HL-60 (cell line): Measurements from ENCODE around the gene ATP11A.

Experiments
- GABPA ChIP-seq: IDR thresholded peaks from 2 replicates; pipeline ENCODE4 v1.6.1; 2012; ENCODE audit warnings: low read depth
- POLR2AphosphoS5 ChIP-seq: IDR thresholded peaks from 2 replicates; pipeline ENCODE4 v1.6.1; 2012; ENCODE audit warnings: low read depth
- TF ChIP-seq, protein P1 (sequence below): IDR thresholded peaks from one replicate; pipeline ENCODE4 v1.5.1; 2011; ENCODE audit warnings: low read length, control low read depth, inconsistent platforms; ENCODE audit not compliant: insufficient read depth
- TF ChIP-seq, protein P2 (sequence below): IDR thresholded peaks from 2 replicates; pipeline ENCODE4 v1.6.1; 2012; ENCODE audit warnings: low read depth; ENCODE audit not compliant: insufficient replicate concordance

DNA sequence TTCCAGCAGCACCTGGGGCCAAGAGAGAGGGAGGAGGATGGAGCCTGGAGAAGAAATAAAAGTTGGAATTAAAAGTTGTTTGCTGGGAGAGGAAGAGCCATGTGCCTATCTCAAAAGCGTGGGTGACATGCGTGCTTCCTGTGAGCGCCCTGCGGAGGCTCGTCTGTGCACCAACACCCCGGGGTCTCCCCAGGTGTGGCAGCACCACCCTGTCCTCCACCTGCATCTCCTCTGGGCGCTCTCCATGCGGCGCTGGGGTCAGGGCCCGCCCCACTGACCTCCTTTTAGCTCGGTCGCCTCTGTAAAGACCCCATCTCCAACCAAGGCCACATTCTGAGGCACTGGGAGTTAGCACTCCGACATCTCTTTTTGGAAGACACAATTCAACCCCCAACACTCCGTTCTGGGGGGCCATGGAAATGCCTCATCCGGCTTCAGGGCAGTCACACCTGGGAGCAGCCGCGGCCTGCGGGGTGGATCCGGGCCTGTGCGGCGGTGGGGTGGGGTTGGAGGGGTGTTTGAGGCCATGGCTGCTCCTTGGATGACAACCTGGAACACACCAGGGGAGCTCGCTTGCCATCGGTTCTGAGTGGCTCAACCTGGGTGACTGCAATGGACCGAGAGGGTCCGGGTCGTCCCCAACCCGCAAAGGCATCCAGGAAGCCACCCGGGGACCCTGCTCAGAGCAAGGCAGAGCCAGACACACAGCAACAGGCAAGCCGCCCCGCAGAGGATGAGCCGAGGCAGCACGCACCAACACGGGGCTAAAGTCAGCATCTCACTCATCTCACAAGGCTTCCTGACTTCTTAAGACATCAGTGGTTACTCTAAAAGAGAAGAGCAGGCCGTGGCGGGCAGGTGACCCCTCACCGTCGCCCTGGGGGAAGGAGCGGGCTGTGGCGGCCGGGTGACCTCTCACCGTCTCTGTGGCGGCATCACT is 199.8 kb downstream of the ATP11A start:
- TF ChIP-seq, protein P1, sequence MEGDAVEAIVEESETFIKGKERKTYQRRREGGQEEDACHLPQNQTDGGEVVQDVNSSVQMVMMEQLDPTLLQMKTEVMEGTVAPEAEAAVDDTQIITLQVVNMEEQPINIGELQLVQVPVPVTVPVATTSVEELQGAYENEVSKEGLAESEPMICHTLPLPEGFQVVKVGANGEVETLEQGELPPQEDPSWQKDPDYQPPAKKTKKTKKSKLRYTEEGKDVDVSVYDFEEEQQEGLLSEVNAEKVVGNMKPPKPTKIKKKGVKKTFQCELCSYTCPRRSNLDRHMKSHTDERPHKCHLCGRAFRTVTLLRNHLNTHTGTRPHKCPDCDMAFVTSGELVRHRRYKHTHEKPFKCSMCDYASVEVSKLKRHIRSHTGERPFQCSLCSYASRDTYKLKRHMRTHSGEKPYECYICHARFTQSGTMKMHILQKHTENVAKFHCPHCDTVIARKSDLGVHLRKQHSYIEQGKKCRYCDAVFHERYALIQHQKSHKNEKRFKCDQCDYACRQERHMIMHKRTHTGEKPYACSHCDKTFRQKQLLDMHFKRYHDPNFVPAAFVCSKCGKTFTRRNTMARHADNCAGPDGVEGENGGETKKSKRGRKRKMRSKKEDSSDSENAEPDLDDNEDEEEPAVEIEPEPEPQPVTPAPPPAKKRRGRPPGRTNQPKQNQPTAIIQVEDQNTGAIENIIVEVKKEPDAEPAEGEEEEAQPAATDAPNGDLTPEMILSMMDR: no peak
- TF ChIP-seq GABPA: no peak
- no peak for TF ChIP-seq POLR2AphosphoS5
- TF ChIP-seq, protein P2, sequence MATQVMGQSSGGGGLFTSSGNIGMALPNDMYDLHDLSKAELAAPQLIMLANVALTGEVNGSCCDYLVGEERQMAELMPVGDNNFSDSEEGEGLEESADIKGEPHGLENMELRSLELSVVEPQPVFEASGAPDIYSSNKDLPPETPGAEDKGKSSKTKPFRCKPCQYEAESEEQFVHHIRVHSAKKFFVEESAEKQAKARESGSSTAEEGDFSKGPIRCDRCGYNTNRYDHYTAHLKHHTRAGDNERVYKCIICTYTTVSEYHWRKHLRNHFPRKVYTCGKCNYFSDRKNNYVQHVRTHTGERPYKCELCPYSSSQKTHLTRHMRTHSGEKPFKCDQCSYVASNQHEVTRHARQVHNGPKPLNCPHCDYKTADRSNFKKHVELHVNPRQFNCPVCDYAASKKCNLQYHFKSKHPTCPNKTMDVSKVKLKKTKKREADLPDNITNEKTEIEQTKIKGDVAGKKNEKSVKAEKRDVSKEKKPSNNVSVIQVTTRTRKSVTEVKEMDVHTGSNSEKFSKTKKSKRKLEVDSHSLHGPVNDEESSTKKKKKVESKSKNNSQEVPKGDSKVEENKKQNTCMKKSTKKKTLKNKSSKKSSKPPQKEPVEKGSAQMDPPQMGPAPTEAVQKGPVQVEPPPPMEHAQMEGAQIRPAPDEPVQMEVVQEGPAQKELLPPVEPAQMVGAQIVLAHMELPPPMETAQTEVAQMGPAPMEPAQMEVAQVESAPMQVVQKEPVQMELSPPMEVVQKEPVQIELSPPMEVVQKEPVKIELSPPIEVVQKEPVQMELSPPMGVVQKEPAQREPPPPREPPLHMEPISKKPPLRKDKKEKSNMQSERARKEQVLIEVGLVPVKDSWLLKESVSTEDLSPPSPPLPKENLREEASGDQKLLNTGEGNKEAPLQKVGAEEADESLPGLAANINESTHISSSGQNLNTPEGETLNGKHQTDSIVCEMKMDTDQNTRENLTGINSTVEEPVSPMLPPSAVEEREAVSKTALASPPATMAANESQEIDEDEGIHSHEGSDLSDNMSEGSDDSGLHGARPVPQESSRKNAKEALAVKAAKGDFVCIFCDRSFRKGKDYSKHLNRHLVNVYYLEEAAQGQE: no peak
